ENCODE data around the gene FBXO44.

DNA sequence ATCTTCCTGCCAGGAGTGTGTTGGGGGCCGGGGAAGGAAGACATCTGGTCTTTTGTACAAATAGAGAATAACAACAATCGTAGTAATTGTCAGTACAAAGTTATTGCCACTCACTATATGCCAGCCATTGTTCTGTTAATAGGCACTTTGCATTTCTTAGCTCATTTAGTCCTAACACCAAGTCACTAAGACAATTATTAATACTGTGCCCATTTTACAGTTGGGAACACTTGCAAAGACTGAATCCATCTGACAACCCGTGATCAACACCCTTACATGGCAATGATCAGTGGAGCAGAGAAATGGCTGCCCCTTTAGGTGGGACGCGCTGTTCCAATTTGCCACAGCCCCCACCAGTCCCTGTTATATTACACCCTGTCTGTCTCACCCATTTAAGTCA is 33.8 kb upstream of the FBXO44 start:
- TF ChIP-seq, protein P1, sequence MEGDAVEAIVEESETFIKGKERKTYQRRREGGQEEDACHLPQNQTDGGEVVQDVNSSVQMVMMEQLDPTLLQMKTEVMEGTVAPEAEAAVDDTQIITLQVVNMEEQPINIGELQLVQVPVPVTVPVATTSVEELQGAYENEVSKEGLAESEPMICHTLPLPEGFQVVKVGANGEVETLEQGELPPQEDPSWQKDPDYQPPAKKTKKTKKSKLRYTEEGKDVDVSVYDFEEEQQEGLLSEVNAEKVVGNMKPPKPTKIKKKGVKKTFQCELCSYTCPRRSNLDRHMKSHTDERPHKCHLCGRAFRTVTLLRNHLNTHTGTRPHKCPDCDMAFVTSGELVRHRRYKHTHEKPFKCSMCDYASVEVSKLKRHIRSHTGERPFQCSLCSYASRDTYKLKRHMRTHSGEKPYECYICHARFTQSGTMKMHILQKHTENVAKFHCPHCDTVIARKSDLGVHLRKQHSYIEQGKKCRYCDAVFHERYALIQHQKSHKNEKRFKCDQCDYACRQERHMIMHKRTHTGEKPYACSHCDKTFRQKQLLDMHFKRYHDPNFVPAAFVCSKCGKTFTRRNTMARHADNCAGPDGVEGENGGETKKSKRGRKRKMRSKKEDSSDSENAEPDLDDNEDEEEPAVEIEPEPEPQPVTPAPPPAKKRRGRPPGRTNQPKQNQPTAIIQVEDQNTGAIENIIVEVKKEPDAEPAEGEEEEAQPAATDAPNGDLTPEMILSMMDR (IDR thresholded peaks at IDR 0.05 in 2 of 3, conservative IDR thresholded peaks at IDR 0.05 in 1 of 3; ENCODE audit: borderline replicate concordance in 1 of 3, insufficient read depth in 1 of 3, low read depth in 2 of 3, low read length in 2 of 3): no peak
- TF ChIP-seq RAD21 (IDR thresholded peaks at IDR 0.05; ENCODE audit: low read depth): no peak
- no peak for TF ChIP-seq EZH2phosphoT487 (IDR thresholded peaks at IDR 0.05; ENCODE audit: borderline replicate concordance)
